Activated CD4-positive, alpha-beta T cell treated with anti-CD3 and anti-CD28 coated beads, Interleukin-10, Interleukin-2, amounts not matched to agents 100 ng/mL and 50 ng/mL, durations not matched to agents 16 hours and 8 hours (primary cell): ENCODE data around the gene RGS16.

Experiments
- DNase-seq: peaks from one replicate; pipeline ENCODE4 v3.0.0-alpha.2; 2020

RGS16 gene

GRCh38 chr1:182570611-182570970 is 33.6 kb downstream of the RGS16 start:
- DNase-seq, result no peak

GRCh38 chr1:182569939-182570610 is 34.1 kb downstream of the RGS16 start:
- DNase-seq, result no peak

GRCh38 chr1:182568647-182569284 is 35.4 kb downstream of the RGS16 start:
- no peak for DNase-seq

- no peak for DNase-seq
Observed at GRCh38 chr1:182567629-182568028, 36.6 kb downstream of the RGS16 start.

GRCh38 chr1:182565537-182565936 is 38.7 kb downstream of the RGS16 start:
- peak; percentile 31 for DNase-seq

GRCh38 chr1:182564406-182565004 is 39.7 kb downstream of the RGS16 start:
- no peak for DNase-seq

GRCh38 chr1:182563095-182563494 is 41.1 kb downstream of the RGS16 start:
- no peak for DNase-seq

- DNase-seq, result no peak
Observed at GRCh38 chr1:182561456-182561855, 42.7 kb downstream of the RGS16 start.

GRCh38 chr1:182560392-182560984 is 43.7 kb downstream of the RGS16 start:
- DNase-seq, result no peak

- DNase-seq, result no peak
Observed at GRCh38 chr1:182556279-182556678, 47.9 kb downstream of the RGS16 start.

GRCh38 chr1:182555493-182555892 is 48.7 kb downstream of the RGS16 start:
- no peak for DNase-seq

- DNase-seq, result no peak
Observed at GRCh38 chr1:182552527-182552926, 51.7 kb downstream of the RGS16 start.

GRCh38 chr1:182549811-182550210 is 54.4 kb downstream of the RGS16 start:
- DNase-seq, result no peak

- DNase-seq, result no peak
Observed at GRCh38 chr1:182549346-182549745, 54.8 kb downstream of the RGS16 start.
